Activated CD8-positive, alpha-beta memory T cell treated with anti-CD3 and anti-CD28 coated beads, Interleukin-2, amount 50 U/mL, for 48 hours (primary cell): ENCODE results near the gene PTTG1IP.
"Not testable (repeated sequence)": the region's sequence is repeated elsewhere in the genome, so short reads cannot be mapped to it uniquely, and the experiment has no call there.

Experiments
- DNase-seq: peaks from one replicate; pipeline ENCODE4 v3.0.0-alpha.2; 2020

PTTG1IP gene

DNA sequence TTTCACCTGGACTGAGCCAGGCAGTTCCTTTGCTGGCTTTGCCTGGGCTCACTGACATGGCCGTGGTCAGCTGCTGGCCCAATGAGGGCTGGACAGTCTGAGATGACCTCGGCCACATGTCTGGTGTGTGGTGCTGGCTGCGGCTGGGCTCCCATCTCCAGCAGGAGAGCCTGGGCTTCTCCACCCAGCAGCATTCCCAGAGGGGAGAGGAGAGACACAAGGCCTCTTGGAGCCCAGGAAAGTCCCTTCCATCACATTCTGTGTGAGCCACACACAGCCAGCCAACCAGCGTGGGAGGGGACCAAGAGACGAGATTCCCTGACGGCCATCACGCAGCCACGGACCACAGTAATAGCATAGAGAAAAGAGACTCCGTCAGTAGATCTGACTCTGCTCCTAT lies 34.5 kb downstream of the PTTG1IP start:
- no peak for DNase-seq

GRCh38 chr21:44838039-44838895 lies 35.2 kb downstream of the PTTG1IP start:
- no peak for DNase-seq

DNA sequence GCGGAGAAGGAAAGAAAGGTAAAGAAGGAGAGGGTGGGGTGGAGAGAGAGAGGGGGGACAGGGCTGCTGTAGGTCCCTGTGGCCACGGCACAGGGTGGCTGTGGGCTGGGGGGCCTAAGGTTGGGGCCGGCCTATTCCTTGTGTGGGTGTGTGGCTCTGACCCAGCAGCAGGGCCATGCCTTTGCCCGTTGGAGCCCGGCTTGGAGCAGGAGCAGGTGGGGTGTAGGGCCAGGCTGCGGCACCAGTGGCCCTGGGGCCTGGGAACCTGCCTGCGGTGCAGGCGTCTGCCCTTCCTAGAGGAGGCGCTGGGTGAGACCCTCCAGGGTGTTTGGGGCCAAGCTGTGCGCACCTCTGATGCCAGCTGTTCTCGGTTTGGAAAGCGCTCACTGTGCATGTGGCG lies 36.0 kb downstream of the PTTG1IP start:
- DNase-seq = no peak

- no peak for DNase-seq
These were observed 36.6 kb downstream of the PTTG1IP start for GRCh38 chr21:44836666-44837471.

- no peak for DNase-seq
These were observed 37.2 kb downstream of the PTTG1IP start for GRCh38 chr21:44836349-44836665.

GRCh38 chr21:44835647-44835973 lies 37.9 kb downstream of the PTTG1IP start:
- no peak for DNase-seq

GRCh38 chr21:44834951-44835646 lies 38.4 kb downstream of the PTTG1IP start:
- DNase-seq = no peak

GRCh38 chr21:44834231-44834950 lies 39.1 kb downstream of the PTTG1IP start:
- DNase-seq = no peak

DNA sequence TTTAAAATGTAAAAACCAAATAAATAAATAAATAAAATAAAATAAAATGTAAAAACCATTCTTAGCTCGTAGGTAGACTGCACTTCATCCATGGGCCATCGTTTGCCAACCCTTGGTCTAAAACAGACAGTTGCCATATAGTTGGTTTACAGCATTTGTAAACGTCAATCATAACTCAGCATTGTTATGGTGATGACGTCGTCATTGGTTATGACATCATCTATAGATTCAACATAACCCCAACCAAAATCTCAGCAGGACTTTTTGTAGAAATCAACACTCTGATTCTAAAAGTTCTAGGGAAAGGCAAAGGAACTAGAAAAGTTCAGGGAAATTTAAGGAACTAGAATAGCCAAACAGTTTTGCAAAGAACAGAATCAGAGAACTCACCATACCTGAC lies 39.8 kb downstream of the PTTG1IP start:
- DNase-seq = no peak

DNA sequence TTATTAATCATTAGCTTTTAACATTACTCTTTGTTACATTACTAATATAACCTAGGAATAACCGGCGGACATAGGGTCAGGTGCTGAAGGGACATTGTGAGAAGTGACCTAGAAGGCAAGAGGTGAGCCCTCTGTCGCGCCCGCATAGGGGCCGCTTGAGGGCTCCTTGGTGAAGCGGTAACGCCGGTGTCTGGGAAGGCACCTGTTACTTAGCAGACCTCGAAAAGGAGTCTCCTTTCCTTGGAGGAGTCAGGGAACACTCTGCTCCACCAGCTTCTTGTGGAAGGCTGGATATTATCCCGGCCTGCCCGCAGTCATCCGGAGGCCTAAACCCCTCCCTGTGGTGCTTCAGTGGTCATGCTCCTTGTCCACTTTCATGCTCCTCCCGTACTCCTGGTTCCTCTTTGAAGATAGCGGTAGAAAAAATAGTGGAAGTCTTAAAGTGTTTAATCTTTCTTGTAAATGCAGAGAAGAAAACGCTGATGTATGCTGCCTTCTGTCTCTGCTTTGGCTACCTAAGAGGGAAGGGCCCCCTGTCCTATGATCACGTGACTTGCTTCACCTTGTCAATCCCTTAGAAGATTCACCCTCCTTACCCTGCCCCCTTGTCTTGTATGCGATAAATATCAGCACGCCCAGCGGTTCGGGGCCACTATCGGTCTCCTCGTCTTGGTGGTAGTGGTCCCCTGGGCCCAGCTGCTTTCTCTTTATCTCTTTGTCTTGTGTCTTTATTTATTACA lies 40.8 kb downstream of the PTTG1IP start:
- not testable (repeated sequence) for DNase-seq

- no peak for DNase-seq
These were observed 42.1 kb downstream of the PTTG1IP start for GRCh38 chr21:44831227-44831860.

DNA sequence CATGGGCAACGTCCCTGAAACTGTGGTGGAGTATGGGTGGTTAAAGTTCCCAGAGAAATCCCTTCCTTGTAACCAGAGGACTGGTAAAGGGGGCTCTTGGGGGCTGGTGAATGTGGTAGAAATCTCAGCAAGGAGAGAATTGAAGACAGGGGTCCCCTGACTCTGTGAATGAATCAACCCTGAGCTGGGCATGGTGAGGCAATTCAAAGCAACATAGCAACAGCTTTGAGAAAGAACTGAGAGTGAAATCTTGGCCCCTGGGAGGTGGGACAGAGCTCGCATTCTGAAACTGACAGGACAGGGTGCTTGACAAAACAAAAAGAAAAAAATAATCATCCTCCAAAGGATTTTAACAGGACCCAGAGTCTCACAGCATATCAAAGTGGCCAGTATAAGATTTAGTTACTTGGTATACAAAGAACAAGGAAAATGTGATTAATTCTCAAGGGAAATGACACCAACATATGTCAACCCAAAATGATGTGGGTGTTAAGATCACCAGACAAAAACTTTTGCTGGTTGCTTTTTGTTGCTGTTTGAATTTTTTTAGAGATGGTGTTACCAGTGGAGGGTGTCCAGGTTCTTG lies 43.9 kb downstream of the PTTG1IP start:
- DNase-seq = no peak

DNA sequence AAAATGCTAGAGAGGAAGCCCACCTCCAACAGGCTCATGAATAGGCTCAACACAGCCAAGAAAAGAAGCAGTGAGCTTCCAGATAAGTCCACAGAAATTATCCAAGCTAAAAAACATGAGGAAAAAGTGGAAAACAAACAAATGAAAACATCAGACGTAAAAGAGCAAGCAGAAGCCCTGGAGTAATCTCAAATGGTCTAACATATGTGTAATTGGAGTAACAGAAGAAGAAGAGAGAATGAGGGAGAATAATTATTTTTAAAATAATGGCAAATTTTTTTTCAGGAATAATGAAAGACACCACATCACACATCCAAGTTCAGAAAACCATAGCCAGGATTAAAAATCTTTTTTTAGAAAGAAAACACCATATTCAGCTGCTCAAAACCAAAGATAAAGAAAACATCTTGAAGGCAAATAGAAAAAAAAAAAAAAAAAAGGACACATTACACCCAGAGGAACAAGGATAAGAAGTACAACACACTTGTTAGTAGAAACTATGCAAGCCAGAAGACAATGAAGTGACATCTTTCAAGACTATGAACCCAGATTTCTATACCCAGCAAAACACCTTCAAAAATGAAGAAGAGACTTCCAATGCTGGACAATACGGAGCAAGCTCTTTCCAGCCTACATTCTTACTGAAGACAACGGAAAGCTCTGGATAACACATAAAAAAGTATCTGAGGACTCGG lies 45.0 kb downstream of the PTTG1IP start:
- no peak for DNase-seq

- no peak for DNase-seq
These were observed 50.3 kb downstream of the PTTG1IP start for GRCh38 chr21:44823179-44823660.

DNA sequence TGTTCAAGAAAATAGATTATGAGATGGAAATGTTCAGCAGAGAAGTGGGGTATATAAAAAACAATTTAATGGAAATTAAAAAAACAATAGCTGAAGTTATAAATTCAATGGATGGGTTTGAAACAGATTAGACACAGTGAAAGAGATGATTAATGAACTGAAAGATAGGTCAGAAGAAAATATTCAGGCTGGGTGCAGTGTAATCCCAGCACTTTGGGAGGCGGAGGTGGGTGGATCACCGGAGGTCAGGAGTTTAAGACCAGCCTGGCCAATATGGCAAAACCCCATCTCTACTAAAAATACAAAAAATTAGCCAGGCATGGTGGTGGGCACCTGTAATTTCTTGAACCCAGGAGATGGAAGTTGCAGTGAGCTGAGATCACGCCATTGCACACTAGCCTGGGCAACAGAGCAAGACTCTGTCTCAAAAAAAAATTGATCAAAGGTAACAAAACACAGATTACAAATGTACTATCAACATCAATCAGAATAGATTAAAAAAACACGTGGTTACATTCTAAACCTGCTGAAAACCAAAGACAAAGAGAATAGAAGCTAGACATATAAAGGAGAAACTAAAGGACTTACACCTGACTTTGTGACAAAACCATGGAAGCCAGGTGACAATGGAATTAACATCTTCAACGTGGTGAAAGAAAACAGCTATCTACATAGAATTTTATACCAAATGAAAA lies 50.9 kb downstream of the PTTG1IP start:
- no peak for DNase-seq

DNA sequence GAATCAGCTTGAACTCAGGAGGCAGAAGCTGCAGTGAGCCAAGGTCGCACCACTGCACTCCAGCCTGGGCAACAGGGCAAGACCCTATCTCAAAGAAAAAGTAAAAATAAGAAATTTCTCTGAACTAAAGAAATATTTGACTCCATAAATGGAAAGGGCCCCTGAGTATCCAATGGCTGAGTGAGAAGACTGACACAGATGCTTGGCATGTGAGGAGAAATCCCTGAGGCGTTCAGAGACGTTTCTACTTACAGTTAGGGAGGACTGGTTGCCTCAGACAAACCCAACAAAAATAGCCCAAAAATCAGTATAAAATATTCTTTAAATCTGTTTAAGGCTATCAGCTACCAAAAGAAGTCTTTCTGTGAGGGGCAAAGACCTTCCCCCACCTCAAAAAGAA lies 52.6 kb downstream of the PTTG1IP start:
- DNase-seq = no peak

GRCh38 chr21:44819283-44820243 lies 53.9 kb downstream of the PTTG1IP start:
- DNase-seq = no peak

DNA sequence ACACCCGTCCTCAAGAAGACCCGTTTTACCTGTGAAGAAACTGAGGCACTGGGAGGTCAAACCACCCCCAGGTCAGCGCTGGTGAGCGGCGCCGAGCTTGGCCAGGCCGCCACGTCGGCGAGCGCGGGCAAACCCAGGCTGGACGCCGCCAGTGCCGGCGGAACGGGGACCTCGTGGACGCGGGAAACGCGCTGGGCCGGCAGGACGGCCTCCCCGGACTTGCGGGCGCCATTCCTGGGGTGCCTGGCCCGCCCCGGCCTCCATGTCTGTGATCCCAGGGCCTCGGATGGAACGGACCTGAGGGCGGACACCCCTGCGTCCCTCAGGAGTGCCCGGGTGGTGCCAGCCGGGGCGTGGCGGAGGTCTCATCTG lies 54.9 kb downstream of the PTTG1IP start:
- no peak for DNase-seq
